Stimulated activated CD4-positive, alpha-beta T cell treated with anti-CD3 and anti-CD28 coated beads, TNF-alpha, amount 100 ng/mL, for 24 hours (primary cell): ENCODE data around the gene NFIA.

Experiments
- DNase-seq, 3 experiments: peaks; one replicate each; pipeline ENCODE4 v3.0.0-alpha.2; 2020; ENCODE audit warnings: low read depth in 3 of 3

The NFIA gene

GRCh38 chr1:61490924-61491323, 408.6 kb downstream of the NFIA start:
- no peak for DNase-seq

- DNase-seq, result no peak
These were observed 409.1 kb downstream of the NFIA start for GRCh38 chr1:61491497-61491896.

DNA sequence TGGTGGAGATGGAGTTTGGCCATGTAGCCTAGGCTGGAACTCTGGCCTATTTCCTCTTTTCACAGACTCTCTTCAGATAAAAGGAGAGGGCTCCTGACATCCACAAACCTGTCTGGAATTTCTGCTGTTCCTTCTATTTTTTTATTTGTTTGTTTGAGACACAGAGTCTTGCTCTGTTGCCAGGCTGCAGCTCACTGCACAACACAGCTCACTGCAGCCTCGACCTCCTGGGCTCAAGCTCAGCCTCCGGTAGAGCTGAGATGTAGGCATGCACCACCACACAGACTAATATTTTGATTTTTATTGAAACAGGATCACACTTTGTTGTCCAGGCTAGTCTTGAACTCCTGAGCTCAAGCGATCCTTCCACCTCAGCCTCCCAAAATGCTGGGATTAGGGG, 411.6 kb downstream of the NFIA start:
- DNase-seq, result no peak

GRCh38 chr1:61496501-61496900, 414.1 kb downstream of the NFIA start:
- DNase-seq, result no peak

DNA sequence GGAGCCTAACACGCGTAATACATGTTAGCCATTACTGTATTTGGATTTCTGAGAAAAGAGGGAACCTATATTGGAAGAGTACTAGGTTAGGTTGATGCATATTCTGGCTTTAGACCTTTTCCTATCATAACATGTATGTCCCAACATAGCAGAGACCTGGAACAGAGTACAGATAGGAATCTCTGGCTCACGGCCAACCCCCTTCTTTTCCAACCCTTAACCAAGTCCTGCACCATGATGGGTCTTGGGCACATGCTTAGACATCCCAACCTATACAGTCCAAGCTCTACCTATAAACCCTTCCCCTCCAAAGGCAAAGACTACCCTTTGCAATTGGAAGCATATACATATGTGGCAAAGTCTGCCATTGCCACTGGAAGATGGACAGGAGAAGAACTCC, 414.7 kb downstream of the NFIA start:
- DNase-seq, result no peak

GRCh38 chr1:61498342-61498741, 416.0 kb downstream of the NFIA start:
- DNase-seq, result no peak

GRCh38 chr1:61501971-61502916, 419.9 kb downstream of the NFIA start:
- no peak for DNase-seq

DNA sequence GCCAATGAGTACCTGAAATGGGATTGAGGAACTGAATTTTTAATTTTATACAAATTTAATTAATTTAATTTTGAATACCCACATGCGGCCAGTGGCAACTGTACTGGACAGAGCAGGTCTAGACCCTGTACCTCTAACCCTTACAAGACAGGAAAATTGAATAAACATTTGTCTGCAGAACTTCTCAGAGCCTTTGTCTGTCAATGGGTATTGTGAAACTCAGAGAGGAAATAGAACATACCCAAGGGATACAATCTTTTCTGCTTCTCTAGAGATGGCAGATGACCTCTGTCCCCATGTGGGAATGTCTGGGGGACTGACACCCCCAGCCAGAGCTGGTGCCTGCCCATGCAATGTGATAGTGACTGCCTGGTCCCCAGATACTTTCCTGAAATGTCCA, 421.9 kb downstream of the NFIA start:
- no peak for DNase-seq

GRCh38 chr1:61504852-61505390, 422.6 kb downstream of the NFIA start:
- DNase-seq, result no peak

GRCh38 chr1:61506236-61506635, 423.9 kb downstream of the NFIA start:
- no peak for DNase-seq

- DNase-seq, result no peak
These were observed 424.7 kb downstream of the NFIA start for GRCh38 chr1:61506944-61507500.
